Parathyroid adenoma (tissue), 2 donors: ENCODE data around the gene PAX8.

Experiments used
- H2AFZ ChIP-seq: fragments of 300-600 bp; sonication (generic); one replicate; pipeline ENCODE4 v1.7.0; 2017; ENCODE audit warnings: antibody characterized with exemption, mild to moderate bottlenecking
- H3K27ac ChIP-seq: fragments of 300-600 bp; sonication (generic); one replicate; pipeline ENCODE4 v1.7.0; 2017
- H3K27me3 ChIP-seq: fragments of 300-600 bp; sonication (generic); one replicate; pipeline ENCODE4 v1.7.0; 2017; ENCODE audit warnings: low read length; ENCODE audit not compliant: control insufficient read depth, insufficient read depth
- H3K36me3 ChIP-seq: fragments of 300-600 bp; sonication (generic); one replicate; pipeline ENCODE4 v1.7.0; 2017; ENCODE audit warnings: low read length; ENCODE audit not compliant: control insufficient read depth, insufficient read depth
- H3K4me1 ChIP-seq: fragments of 300-600 bp; sonication (generic); one replicate; pipeline ENCODE4 v1.7.0; 2017; ENCODE audit warnings: control low read depth
- H3K4me2 ChIP-seq: fragments of 300-600 bp; sonication (generic); one replicate; pipeline ENCODE4 v1.7.0; 2017; ENCODE audit warnings: low read length
- H3K4me3 ChIP-seq: fragments of 300-600 bp; sonication (generic); one replicate; pipeline ENCODE4 v1.7.0; 2017; ENCODE audit warnings: low read depth, low read length
- H3K79me2 ChIP-seq: fragments of 300-600 bp; sonication (generic); one replicate; pipeline ENCODE4 v1.7.0; 2017; ENCODE audit warnings: control low read depth
- H3K9ac ChIP-seq: fragments of 300-600 bp; sonication (generic); one replicate; pipeline ENCODE4 v1.7.0; 2017; ENCODE audit warnings: mild to moderate bottlenecking
- H3K9me3 ChIP-seq: fragments of 300-600 bp; sonication (generic); one replicate; pipeline ENCODE4 v1.7.0; 2017; ENCODE audit warnings: low read length; ENCODE audit not compliant: control insufficient read depth
- TF ChIP-seq, protein P1 (sequence below): fragments of 300-600 bp; sonication (generic); IDR thresholded peaks from one replicate; pipeline ENCODE4 v1.7.0; 2017; ENCODE audit warnings: antibody characterized with exemption, mild to moderate bottlenecking
- donor health status: primary hyperparathyroidism.

PAX8 gene

GRCh38 chr2:113274432-113274831 lies 4.3 kb downstream of the PAX8 start:
- H3K36me3 ChIP-seq, result no peaks in the 10 kb centered on the region
- H3K4me1 ChIP-seq, result peaks cover 5% of the 10 kb centered on the region
- H3K9ac ChIP-seq, result no peak overlapping the region
- no peak overlapping the region for H3K27ac ChIP-seq
- peaks cover 15% of the 10 kb centered on the region for H3K27me3 ChIP-seq
- TF ChIP-seq, protein P1, sequence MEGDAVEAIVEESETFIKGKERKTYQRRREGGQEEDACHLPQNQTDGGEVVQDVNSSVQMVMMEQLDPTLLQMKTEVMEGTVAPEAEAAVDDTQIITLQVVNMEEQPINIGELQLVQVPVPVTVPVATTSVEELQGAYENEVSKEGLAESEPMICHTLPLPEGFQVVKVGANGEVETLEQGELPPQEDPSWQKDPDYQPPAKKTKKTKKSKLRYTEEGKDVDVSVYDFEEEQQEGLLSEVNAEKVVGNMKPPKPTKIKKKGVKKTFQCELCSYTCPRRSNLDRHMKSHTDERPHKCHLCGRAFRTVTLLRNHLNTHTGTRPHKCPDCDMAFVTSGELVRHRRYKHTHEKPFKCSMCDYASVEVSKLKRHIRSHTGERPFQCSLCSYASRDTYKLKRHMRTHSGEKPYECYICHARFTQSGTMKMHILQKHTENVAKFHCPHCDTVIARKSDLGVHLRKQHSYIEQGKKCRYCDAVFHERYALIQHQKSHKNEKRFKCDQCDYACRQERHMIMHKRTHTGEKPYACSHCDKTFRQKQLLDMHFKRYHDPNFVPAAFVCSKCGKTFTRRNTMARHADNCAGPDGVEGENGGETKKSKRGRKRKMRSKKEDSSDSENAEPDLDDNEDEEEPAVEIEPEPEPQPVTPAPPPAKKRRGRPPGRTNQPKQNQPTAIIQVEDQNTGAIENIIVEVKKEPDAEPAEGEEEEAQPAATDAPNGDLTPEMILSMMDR, result no peak
- H3K79me2 ChIP-seq, result no peaks in the 10 kb centered on the region
- no peak overlapping the region for H3K4me3 ChIP-seq
- H2AFZ ChIP-seq, result no peak overlapping the region
- no peaks in the 10 kb centered on the region for H3K9me3 ChIP-seq
- no peak overlapping the region for H3K4me2 ChIP-seq

DNA sequence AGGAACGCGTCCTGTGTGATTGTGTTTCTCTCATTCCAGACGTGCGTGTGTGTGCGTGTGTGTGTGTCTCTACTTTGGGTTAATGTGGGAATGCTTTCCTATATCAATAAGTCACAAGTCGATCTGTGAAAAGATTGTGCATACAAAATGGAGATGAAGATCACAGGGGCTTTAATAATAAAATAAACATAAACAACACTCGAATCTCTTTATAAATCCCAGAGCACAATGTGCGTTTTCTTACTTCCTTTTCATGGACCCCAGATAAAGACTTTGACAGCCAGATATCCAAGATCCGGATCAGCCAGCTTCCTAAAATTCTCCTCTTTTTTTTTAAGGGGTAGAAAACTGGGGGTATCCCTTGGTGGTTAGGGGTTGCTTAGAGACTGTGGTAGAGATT lies 4.7 kb downstream of the PAX8 start:
- H3K9me3 ChIP-seq, result no peaks in the 10 kb centered on the region
- no peak overlapping the region for H3K4me2 ChIP-seq
- H3K27ac ChIP-seq, result no peak overlapping the region
- TF ChIP-seq, protein P1, result no peak
- no peak overlapping the region for H3K9ac ChIP-seq
- no peak overlapping the region for H3K4me3 ChIP-seq
- H3K36me3 ChIP-seq, result no peaks in the 10 kb centered on the region
- H3K4me1 ChIP-seq, result peaks cover 5% of the 10 kb centered on the region
- H3K79me2 ChIP-seq, result no peaks in the 10 kb centered on the region
- H2AFZ ChIP-seq, result no peak overlapping the region
- peaks cover 15% of the 10 kb centered on the region for H3K27me3 ChIP-seq

GRCh38 chr2:113273027-113273551 lies 5.6 kb downstream of the PAX8 start:
- H3K27ac ChIP-seq, result no peak overlapping the region
- peaks cover 5% of the 10 kb centered on the region for H3K4me1 ChIP-seq
- TF ChIP-seq, protein P1, result no peak
- no peaks in the 10 kb centered on the region for H3K36me3 ChIP-seq
- H3K79me2 ChIP-seq, result no peaks in the 10 kb centered on the region
- H3K27me3 ChIP-seq, result peaks cover 15% of the 10 kb centered on the region
- H3K4me3 ChIP-seq, result no peak overlapping the region
- no peak overlapping the region for H2AFZ ChIP-seq
- peak overlapping the region; percentile 9 for H3K4me2 ChIP-seq
- H3K9me3 ChIP-seq, result no peaks in the 10 kb centered on the region
- no peak overlapping the region for H3K9ac ChIP-seq

GRCh38 chr2:113272477-113272876 lies 6.2 kb downstream of the PAX8 start:
- Histone ChIP-seq H3K9me3 (no peaks in the 10 kb centered on the region), H3K4me1 (peaks cover 5% of the 10 kb centered on the region), H2AFZ (no peak overlapping the region), H3K27ac (no peak overlapping the region), H3K9ac (no peak overlapping the region), H3K79me2 (no peaks in the 10 kb centered on the region), H3K4me2 (peak overlapping the region; percentile 9), H3K36me3 (no peaks in the 10 kb centered on the region), H3K27me3 (peaks cover 12% of the 10 kb centered on the region), H3K4me3 (no peak overlapping the region)
- TF ChIP-seq, protein P1, result no peak

GRCh38 chr2:113268621-113269360 lies 9.9 kb downstream of the PAX8 start:
- Histone ChIP-seq H3K27ac (no peak overlapping the region), H3K4me2 (no peak overlapping the region), H3K79me2 (no peaks in the 10 kb centered on the region), H3K4me1 (peaks cover 5% of the 10 kb centered on the region), H3K9me3 (no peaks in the 10 kb centered on the region), H3K9ac (no peak overlapping the region), H3K4me3 (no peak overlapping the region), H2AFZ (no peak overlapping the region), H3K27me3 (no peaks in the 10 kb centered on the region), H3K36me3 (no peaks in the 10 kb centered on the region)
- TF ChIP-seq, protein P1, result no peak
